ENCODE measurements around the gene CASTOR1. TPM values are rescaled to one million over a fixed set of nuclear protein-coding genes. Genes with fewer than 3 reads are reported as not detected.

CASTOR1 gene
- total RNA-seq, 2 experiments from 2014 or later = 4.5 to 9.1 TPM

- H2AFZ ChIP-seq (ENCODE audit: low read length) = no peak overlapping the region
- no peaks in the 10 kb centered on the region for H4K20me1 ChIP-seq (ENCODE audit: insufficient read depth, low read length)
- no peaks in the 10 kb centered on the region for H3K9me2 ChIP-seq (ENCODE audit: insufficient read depth, low read length)
- H3K79me2 ChIP-seq (ENCODE audit: insufficient read depth, low read depth, low read length) = no peaks in the 10 kb centered on the region
- no peak for TF ChIP-seq EZH2phosphoT487 (IDR thresholded peaks at IDR 0.05; ENCODE audit: borderline replicate concordance, low read depth, low read length)
- no peak for TF ChIP-seq CTCF (conservative IDR thresholded peaks at IDR 0.05; ENCODE audit: low read length)
- CTCF ChIA-PET (ENCODE audit: unreplicated experiment) = interaction anchor here (0.6 kb wide), 1 partner anchor 11 kb away, joined by 5 read pairs; no protein-coding TSS in a partner anchor
- H3K4me2 ChIP-seq (ENCODE audit: low read length) = no peak overlapping the region
- no peak overlapping the region for H3K27ac ChIP-seq (ENCODE audit: low read depth, low read length, poor library complexity, severe bottlenecking)
- intact Hi-C loops (cut with micrococcal nuclease; ENCODE audit: unreplicated experiment) = no loop called here
- no peaks in the 10 kb centered on the region for H3K9me3 ChIP-seq (ENCODE audit: low read length)
- BruUV-seq (replicated peaks) = no TSS peak
- no peak overlapping the region for H3K4me3 ChIP-seq (ENCODE audit: low read depth, low read length, poor library complexity, severe bottlenecking)
- DNase-seq (ENCODE audit: low spot score) = no peak
- H3K36me3 ChIP-seq (ENCODE audit: insufficient read depth, low read length) = no peaks in the 10 kb centered on the region
- no peaks in the 10 kb centered on the region for H3K4me1 ChIP-seq (ENCODE audit: insufficient read depth, low read length, poor library complexity, severe bottlenecking)
- POLR2A ChIA-PET = interaction anchor here (0.7 kb wide), 1 partner anchor 145 kb away, joined by 3 read pairs; no protein-coding TSS in a partner anchor
Measured at GRCh38 chr22:30251711-30252110, 37.6 kb downstream of the CASTOR1 start.

- Histone ChIP-seq H3K4me3 (ENCODE audit: low read depth, low read length, poor library complexity, severe bottlenecking) (no peak overlapping the region), H4K20me1 (ENCODE audit: insufficient read depth, low read length) (no peaks in the 10 kb centered on the region), H3K27ac (ENCODE audit: low read depth, low read length, poor library complexity, severe bottlenecking) (no peak overlapping the region), H3K4me1 (ENCODE audit: insufficient read depth, low read length, poor library complexity, severe bottlenecking) (no peaks in the 10 kb centered on the region), H2AFZ (ENCODE audit: low read length) (no peak overlapping the region), H3K9me3 (ENCODE audit: low read length) (no peaks in the 10 kb centered on the region), H3K9me2 (ENCODE audit: insufficient read depth, low read length) (no peaks in the 10 kb centered on the region), H3K79me2 (ENCODE audit: insufficient read depth, low read depth, low read length) (no peaks in the 10 kb centered on the region), H3K4me2 (ENCODE audit: low read length) (no peak overlapping the region), H3K36me3 (ENCODE audit: insufficient read depth, low read length) (no peaks in the 10 kb centered on the region)
- no TSS peak for BruUV-seq (replicated peaks)
- no peak for TF ChIP-seq CTCF (conservative IDR thresholded peaks at IDR 0.05; ENCODE audit: low read length)
- TF ChIP-seq EZH2phosphoT487 (IDR thresholded peaks at IDR 0.05; ENCODE audit: borderline replicate concordance, low read depth, low read length) = no peak
- CTCF ChIA-PET (ENCODE audit: unreplicated experiment) = interaction anchor here (0.9 kb wide), 1 partner anchor 19 kb away, joined by 3 read pairs; no protein-coding TSS in a partner anchor
- POLR2A ChIA-PET = interaction anchor here (0.7 kb wide), 1 partner anchor 144 kb away, joined by 3 read pairs; no protein-coding TSS in a partner anchor
- DNase-seq (ENCODE audit: low spot score) = no peak
- intact Hi-C loops (cut with micrococcal nuclease; ENCODE audit: unreplicated experiment) = no loop called here
Measured at GRCh38 chr22:30250661-30251267, 38.5 kb downstream of the CASTOR1 start.

GRCh38 chr22:30250039-30250565, 39.2 kb downstream of the CASTOR1 start:
- H3K4me1 ChIP-seq (ENCODE audit: insufficient read depth, low read length, poor library complexity, severe bottlenecking) = no peaks in the 10 kb centered on the region
- ChIA-PET POLR2A (interaction anchor here (0.7 kb wide), 1 partner anchor 73 kb away, joined by 3 read pairs; no protein-coding TSS in a partner anchor), CTCF (ENCODE audit: unreplicated experiment) (interaction anchor here (0.9 kb wide), 1 partner anchor 20 kb away, joined by 3 read pairs; no protein-coding TSS in a partner anchor)
- no peak for TF ChIP-seq EZH2phosphoT487 (IDR thresholded peaks at IDR 0.05; ENCODE audit: borderline replicate concordance, low read depth, low read length)
- TF ChIP-seq CTCF (conservative IDR thresholded peaks at IDR 0.05; ENCODE audit: low read length) = no peak
- H3K9me2 ChIP-seq (ENCODE audit: insufficient read depth, low read length) = no peaks in the 10 kb centered on the region
- H3K36me3 ChIP-seq (ENCODE audit: insufficient read depth, low read length) = no peaks in the 10 kb centered on the region
- H4K20me1 ChIP-seq (ENCODE audit: insufficient read depth, low read length) = no peaks in the 10 kb centered on the region
- no peak overlapping the region for H3K27ac ChIP-seq (ENCODE audit: low read depth, low read length, poor library complexity, severe bottlenecking)
- no TSS peak for BruUV-seq (replicated peaks)
- no peaks in the 10 kb centered on the region for H3K9me3 ChIP-seq (ENCODE audit: low read length)
- no peak overlapping the region for H3K4me2 ChIP-seq (ENCODE audit: low read length)
- DNase-seq (ENCODE audit: low spot score) = no peak
- intact Hi-C loops (cut with micrococcal nuclease; ENCODE audit: unreplicated experiment) = no loop called here
- H3K79me2 ChIP-seq (ENCODE audit: insufficient read depth, low read depth, low read length) = no peaks in the 10 kb centered on the region
- no peak overlapping the region for H3K4me3 ChIP-seq (ENCODE audit: low read depth, low read length, poor library complexity, severe bottlenecking)
- no peak overlapping the region for H2AFZ ChIP-seq (ENCODE audit: low read length)

Data from OCI-LY7 (cell line).